K562 (cell line): Measurements from ENCODE around the gene PDIA2. TPM values are rescaled to one million over a fixed set of nuclear protein-coding genes. Genes with fewer than 3 reads are reported as not detected.

Experiments used
- ARID1B ChIP-seq: fragments of 450-650 bp; IDR thresholded peaks from 2 replicates; pipeline ENCODE4 v1.6.1; 2016; ENCODE audit warnings: antibody characterized with exemption, mild to moderate bottlenecking, inconsistent platforms
- CHCHD3 ChIP-seq: fragments of 250-450 bp; sonication (Bioruptor Pico); IDR thresholded peaks from 2 replicates; pipeline ENCODE4 v2.1.2; 2022; ENCODE audit warnings: mild to moderate bottlenecking
- EGR1 ChIP-seq: fragments of 450-650 bp; conservative IDR thresholded peaks from 2 replicates; pipeline ENCODE4 v1.6.1; 2017; ENCODE audit warnings: mild to moderate bottlenecking
- GABPA ChIP-seq: fragments of 200-800 bp; sonication (Bioruptor generic); conservative IDR thresholded peaks from 2 replicates; pipeline ENCODE4 v1.6.1; 2016; ENCODE audit warnings: low read depth, missing genetic modification characterization, missing compliant biosample characterization
- GABPB2 ChIP-seq: fragments of 250-450 bp; sonication (Bioruptor Pico); conservative IDR thresholded peaks from 2 replicates; pipeline ENCODE4 v1.5.1; 2021; ENCODE audit warnings: mild to moderate bottlenecking
- KDM1A ChIP-seq, 2 experiments: fragments of 450-650 bp; IDR thresholded peaks; 2 replicates each; pipeline ENCODE4 v1.6.1; 2016; ENCODE audit warnings: mild to moderate bottlenecking in 2 of 2
- L3MBTL2 ChIP-seq: fragments of 450-650 bp; IDR thresholded peaks from 2 replicates; pipeline ENCODE4 v1.6.1; 2016; ENCODE audit warnings: mild to moderate bottlenecking, moderate library complexity
- LEF1 ChIP-seq: fragments of 450-650 bp; IDR thresholded peaks from 2 replicates; pipeline ENCODE4 v1.6.1; 2016; ENCODE audit warnings: mild to moderate bottlenecking
- MECOM ChIP-seq: fragments of 250-450 bp; sonication (Bioruptor Pico); IDR thresholded peaks from 2 replicates; pipeline ENCODE4 v1.8.0; 2022; ENCODE audit warnings: inconsistent platforms
- MTA3 ChIP-seq: fragments of 450-650 bp; formaldehyde crosslinking; IDR thresholded peaks from 2 replicates; pipeline ENCODE4 v1.6.1; 2017; ENCODE audit warnings: mild to moderate bottlenecking, borderline replicate concordance
- PML ChIP-seq: IDR thresholded peaks from 2 replicates; pipeline ENCODE4 v1.6.1; 2012; ENCODE audit warnings: low read length, inconsistent platforms
- RBBP5 ChIP-seq: fragments of 200-600 bp; sonication (generic); IDR thresholded peaks from 2 replicates; pipeline ENCODE4 v1.6.1; 2012; ENCODE audit warnings: borderline replicate concordance, mild to moderate bottlenecking, low read length, control low read depth, inconsistent platforms; ENCODE audit not compliant: insufficient read depth, poor library complexity, severe bottlenecking
- RCOR1 ChIP-seq, 2 experiments: IDR thresholded peaks; 2 replicates each; pipeline ENCODE4 v1.6.1; 2012; ENCODE audit warnings: low read depth in 2 of 2, low read length in 2 of 2, borderline replicate concordance in 1 of 2, improper control_type of control experiment in 1 of 2
- SOX6 ChIP-seq: fragments of 450-650 bp; IDR thresholded peaks from 2 replicates; pipeline ENCODE4 v1.6.1; 2014; ENCODE audit warnings: mild to moderate bottlenecking
- SRF ChIP-seq, 2 experiments: fragments of 250-450, 450-650 bp in 1 of 2; sonication (Bioruptor Pico) in 1 of 2; sonication (generic) in 1 of 2; formaldehyde crosslinking; IDR thresholded peaks; 2 replicates each; pipeline versions ENCODE4 v1.5.0 to v1.5.1; 2020 to 2022; ENCODE audit warnings: mild to moderate bottlenecking in 1 of 2, missing genetic modification reagents in 1 of 2
- VEZF1 ChIP-seq: fragments of 200-800 bp; sonication (Bioruptor generic); IDR thresholded peaks from 2 replicates; pipeline ENCODE4 v1.6.1; 2017; ENCODE audit warnings: missing genetic modification characterization, missing compliant biosample characterization
- ZC3H11A ChIP-seq: IDR thresholded peaks from 2 replicates; pipeline ENCODE4 v1.6.1; 2012; ENCODE audit warnings: low read depth, low read length, improper control_type of control experiment
- ZFX ChIP-seq: sonication (generic); formaldehyde crosslinking; IDR thresholded peaks from 2 replicates; pipeline ENCODE4 v1.8.0; 2022; ENCODE audit warnings: mild to moderate bottlenecking, missing genetic modification reagents, moderate library complexity
- ZNF583 ChIP-seq: fragments of 250-450 bp; sonication (Bioruptor Pico); IDR thresholded peaks from 2 replicates; pipeline ENCODE4 v1.4.0; 2020
- ZNF586 ChIP-seq: fragments of 450-650 bp; formaldehyde crosslinking; conservative IDR thresholded peaks from 2 replicates; pipeline ENCODE4 v1.4.0; 2020; ENCODE audit warnings: mild to moderate bottlenecking, moderate library complexity
- ZNF592 ChIP-seq: fragments of 450-650 bp; IDR thresholded peaks from 2 replicates; pipeline ENCODE4 v1.6.1; 2017; ENCODE audit warnings: antibody characterized with exemption, mild to moderate bottlenecking
- polyA plus RNA-seq, 8 experiments: library from polyadenylated mRNA; depleted of rRNA in 4 of 8; stranded (reverse) in 5 of 8; unstranded in 3 of 8; fragments of >200 nt; fragmentation: Nextera tagmentation in 2 of 8; fragmentation: Illumina TruSeq in 1 of 8; extraction: Ambion mirVana in 2 of 8; extraction: Trizol in 1 of 8; gene quantifications; 2 replicates each; pipeline versions ENCODE4 v1.2.1 to v1.2.3, GENCODE V29; 2011 to 2014; ENCODE audit warnings: inconsistent platforms in 1 of 8, missing spikeins in 1 of 8
- total RNA-seq, 7 experiments: library from RNA; depleted of rRNA in 6 of 7; stranded (reverse); fragments of >200 nt in 6 of 7; fragmentation: Illumina TruSeq in 2 of 7; extraction: Trizol in 2 of 7; gene quantifications; 2 replicates each; pipeline versions ENCODE4 v1.2.1 to v1.2.3, GENCODE V29; 2011 to 2021; ENCODE audit warnings: low replicate concordance in 1 of 7

PDIA2 gene
- total and polyA plus RNA-seq, 9 of the 15 experiments (the other 6 are each of a cell fraction or from before 2014, with no cell fraction given): 0.13 to 0.92 (median 0.23) TPM; not detected in 4

DNA sequence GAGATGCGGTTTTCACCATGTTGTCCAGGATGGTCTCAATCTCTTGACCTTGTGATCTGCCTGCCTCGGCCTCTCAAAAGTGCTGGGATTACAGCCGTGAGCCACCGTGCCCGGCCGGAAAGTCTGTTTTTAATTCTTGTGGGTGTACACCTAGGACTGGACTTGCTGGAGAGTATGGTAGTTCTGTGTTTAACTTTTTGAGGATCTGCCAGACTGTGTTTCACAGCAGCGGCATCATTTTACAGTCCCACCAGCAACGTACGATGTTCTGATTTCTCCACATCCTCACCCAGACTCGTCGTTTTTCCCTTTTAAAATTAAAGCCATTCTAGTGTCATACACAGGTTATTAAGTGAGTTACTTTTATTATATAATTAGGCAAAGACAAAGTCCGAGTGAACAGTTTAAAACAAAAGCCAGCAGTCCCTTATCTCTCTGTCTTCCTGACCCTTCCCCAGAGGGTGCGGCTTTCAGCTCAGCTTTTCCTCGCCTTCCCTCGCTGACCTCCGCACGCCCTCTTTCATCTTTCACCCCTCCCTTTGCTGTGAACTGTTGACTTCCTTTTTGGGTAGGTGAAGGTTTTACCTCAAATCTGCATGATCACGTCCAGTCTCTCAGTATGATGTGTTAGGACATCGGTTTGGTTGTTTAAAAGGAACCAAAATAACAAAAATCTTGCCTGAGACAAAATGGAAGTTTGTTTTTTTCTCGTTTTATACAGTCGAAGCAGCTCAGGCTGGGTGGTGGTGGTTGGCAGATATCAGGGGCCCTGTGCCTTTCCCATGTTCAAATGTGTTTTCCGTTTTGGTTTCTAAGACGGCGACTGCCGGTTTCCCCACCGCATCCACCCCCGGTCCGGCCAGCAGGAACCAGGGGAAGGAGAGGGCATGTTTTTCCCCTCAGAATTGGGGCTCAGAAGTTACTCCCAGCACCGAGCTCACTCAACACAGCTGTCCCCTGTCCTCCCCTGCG, 30.3 kb upstream of the PDIA2 start (continued):
- TF ChIP-seq ARID1B (peak; percentile 43), CHCHD3 (CRISPR knock-in tag) (no peak), ZNF592 (peak; percentile 87; the same call in 1 of the 2 replicates), KDM1A (IDR thresholded peaks at IDR 0.05) (peak; percentile 18 to 52; a peak in 1 of 4 replicates), SRF (CRISPR knock-in tag; IDR thresholded peaks at IDR 0.05) (peak in 1 of 2 experiments; percentile 70; a peak in 1 of 4 replicates), ZC3H11A (no peak), L3MBTL2 (peak; percentile 47; the same call in 1 of the 2 replicates), VEZF1 (peak; percentile 33; the same call in 1 of the 2 replicates), ZNF586 (CRISPR knock-in tag) (no peak), MTA3 (0 out of 2 replicates have a peak, but pooled peaks have one; percentile 63), ZFX (CRISPR knock-in tag) (0 out of 2 replicates have a peak, but pooled peaks have one; percentile 13), SOX6 (peak; percentile 63), EGR1 (peak; percentile 35; the same call in 1 of the 2 replicates), RBBP5 (peak; percentile 38), LEF1 (peak; percentile 91), PML (no peak), GABPA (tag) (0 out of 2 replicates have a peak, but pooled peaks have one; percentile 37), RCOR1 (IDR thresholded peaks at IDR 0.05; ENCODE audit: borderline replicate concordance in 1 of 2, low read depth in 2 of 2, low read length in 2 of 2) (peak in 1 of 2 experiments; percentile 19; a peak in 1 of 4 replicates), ZNF583 (CRISPR knock-in tag) (0 out of 2 replicates have a peak, but pooled peaks have one; percentile 39), MECOM (CRISPR knock-in tag) (peak; percentile 38; the same call in 1 of the 2 replicates), GABPB2 (no peak)
